Liver (tissue), 9 donors: ENCODE measurements around the gene CD6. TPM values are rescaled to one million over a fixed set of nuclear protein-coding genes. Genes with fewer than 3 reads are reported as not detected.

Source experiments
- DNase-seq: peaks from one replicate; pipeline ENCODE4 v3.0.0-alpha.2; 2017; ENCODE audit warnings: low spot score
- H3K27ac ChIP-seq, 2 donors: one replicate each; pipeline ENCODE4 v1.7.0; 2013; ENCODE audit warnings: inconsistent platforms in 2 of 2, low read length in 2 of 2, control low read depth in 1 of 2, low read depth in 1 of 2, mild to moderate bottlenecking in 1 of 2
- H3K27me3 ChIP-seq, 4 donors: one replicate each; pipeline versions ENCODE4 v1.6.1 to v1.7.0; 2013; ENCODE audit warnings: low read length in 3 of 4, inconsistent platforms in 1 of 4, mild to moderate bottlenecking in 1 of 4, moderate library complexity in 1 of 4; ENCODE audit not compliant: control insufficient read depth in 4 of 4, insufficient read depth in 4 of 4
- H3K36me3 ChIP-seq, 4 donors: one replicate each; pipeline versions ENCODE4 v1.6.1 to v1.7.0; 2013; ENCODE audit warnings: low read length in 3 of 4, mild to moderate bottlenecking in 3 of 4, low read depth in 1 of 4, moderate library complexity in 1 of 4; ENCODE audit not compliant: control insufficient read depth in 4 of 4, insufficient read depth in 3 of 4
- H3K4me1 ChIP-seq, 4 donors: one replicate each; pipeline versions ENCODE4 v1.6.1 to v1.7.0; 2013; ENCODE audit warnings: low read length in 3 of 4, mild to moderate bottlenecking in 3 of 4, moderate library complexity in 1 of 4; ENCODE audit not compliant: control insufficient read depth in 4 of 4, insufficient read depth in 4 of 4
- H3K4me3 ChIP-seq, 3 donors: one replicate each; pipeline versions ENCODE4 v1.6.1 to v1.7.0; 2013; ENCODE audit warnings: low read length in 3 of 3, control low read depth in 1 of 3, low read depth in 1 of 3, mild to moderate bottlenecking in 1 of 3
- H3K9ac ChIP-seq, 2 donors: one replicate each; pipeline ENCODE4 v1.7.0; 2013; ENCODE audit warnings: low read length in 2 of 2, mild to moderate bottlenecking in 2 of 2, moderate library complexity in 2 of 2, control low read depth in 1 of 2, low read depth in 1 of 2
- H3K9me3 ChIP-seq, 4 donors: one replicate each; pipeline versions ENCODE4 v1.6.1 to v1.7.0; 2013; ENCODE audit warnings: low read length in 3 of 4; ENCODE audit not compliant: control insufficient read depth in 4 of 4
- ATF3 ChIP-seq: IDR thresholded peaks from 2 replicates; pipeline ENCODE4 v1.6.1; 2016; ENCODE audit warnings: antibody characterized with exemption
- CTCF ChIP-seq: fragments of 150-350 bp; IDR thresholded peaks from 2 replicates; pipeline ENCODE4 v1.5.1; 2017; ENCODE audit warnings: improper control_type of control experiment, low read depth, low read length; ENCODE audit not compliant: missing input control
- EGR1 ChIP-seq, 2 donors: IDR thresholded peaks; 2 replicates each; pipeline ENCODE4 v1.6.1; 2016 to 2018; ENCODE audit warnings: antibody characterized with exemption in 2 of 2, low read depth in 2 of 2
- FOXA1 ChIP-seq: IDR thresholded peaks from 2 replicates; pipeline ENCODE4 v1.6.1; 2016; ENCODE audit warnings: antibody characterized with exemption
- FOXA2 ChIP-seq: IDR thresholded peaks from 2 replicates; pipeline ENCODE4 v1.6.1; 2016; ENCODE audit warnings: antibody characterized with exemption
- GABPA ChIP-seq, 2 donors: IDR thresholded peaks in 1 of 2; conservative IDR thresholded peaks in 1 of 2; 2 replicates each; pipeline ENCODE4 v1.6.1; 2016; ENCODE audit warnings: antibody characterized with exemption in 2 of 2, mild to moderate bottlenecking in 1 of 2, moderate library complexity in 1 of 2
- HNF4A ChIP-seq, 2 donors: conservative IDR thresholded peaks; 2 replicates each; pipeline ENCODE4 v1.6.1; 2016; ENCODE audit warnings: antibody characterized with exemption in 2 of 2, mild to moderate bottlenecking in 2 of 2
- HNF4G ChIP-seq: IDR thresholded peaks from 2 replicates; pipeline ENCODE4 v1.6.1; 2016; ENCODE audit warnings: antibody characterized with exemption
- JUND ChIP-seq, 2 donors: IDR thresholded peaks; 2 replicates each; pipeline ENCODE4 v1.6.1; 2016; ENCODE audit warnings: antibody characterized with exemption in 2 of 2
- MAX ChIP-seq: IDR thresholded peaks from 2 replicates; pipeline ENCODE4 v1.6.1; 2016; ENCODE audit warnings: antibody characterized with exemption
- NR2F2 ChIP-seq: IDR thresholded peaks from 2 replicates; pipeline ENCODE4 v1.6.1; 2016; ENCODE audit warnings: antibody characterized with exemption
- RAD21 ChIP-seq, 2 donors: IDR thresholded peaks; 2 replicates each; pipeline ENCODE4 v1.6.1; 2016; ENCODE audit warnings: antibody characterized with exemption in 2 of 2, mild to moderate bottlenecking in 2 of 2
- REST ChIP-seq: IDR thresholded peaks from 2 replicates; pipeline ENCODE4 v1.6.1; 2016; ENCODE audit warnings: antibody characterized with exemption, mild to moderate bottlenecking
- RXRA ChIP-seq, 2 donors: IDR thresholded peaks; 2 replicates each; pipeline ENCODE4 v1.6.1; 2017 to 2018; ENCODE audit warnings: antibody characterized with exemption in 2 of 2, mild to moderate bottlenecking in 1 of 2
- SP1 ChIP-seq: IDR thresholded peaks from 2 replicates; pipeline ENCODE4 v1.6.1; 2018; ENCODE audit warnings: antibody characterized with exemption, mild to moderate bottlenecking
- TAF1 ChIP-seq: conservative IDR thresholded peaks from 2 replicates; pipeline ENCODE4 v1.6.1; 2016; ENCODE audit warnings: antibody characterized with exemption, mild to moderate bottlenecking
- YY1 ChIP-seq: IDR thresholded peaks from 2 replicates; pipeline ENCODE4 v1.6.1; 2016; ENCODE audit warnings: antibody characterized with exemption, mild to moderate bottlenecking
- WGBS: extraction: QIAGEN DNeasy Blood & Tissue Kit; methylation state at CpG from one replicate; pipeline ENCODE4 v1.1.7; 2013; 5-methylcytosine and 5-hydroxymethylcytosine counted together
- polyA plus RNA-seq, 2 donors: library from polyadenylated mRNA; stranded (reverse) in 1 of 2; unstranded in 1 of 2; fragments of 200-250 nt in 1 of 2; fragments of >200 nt in 1 of 2; fragmentation: Nextera tagmentation in 1 of 2; extraction: Ambion mirVana in 1 of 2; gene quantifications; one replicate each; pipeline versions ENCODE4 v1.2.1 to v1.2.3, GENCODE V29; 2013 to 2015
- total RNA-seq, 2 donors: library from RNA; depleted of rRNA; stranded (reverse); fragments of >200 nt; gene quantifications; one replicate each; pipeline ENCODE4 v1.2.3, GENCODE V29; 2014
- TF ChIP-seq, protein P1 (sequence below): IDR thresholded peaks from 2 replicates; pipeline ENCODE4 v1.6.1; 2016; ENCODE audit warnings: antibody characterized with exemption
- donor health status: healthy.
- donor health status: healthy.
- donor health status: healthy.
- donor health status: healthy.
- donor health status: healthy.

Gene CD6
- total and polyA plus RNA-seq, 4 donors: 0.31 to 0.59 (median 0.45) TPM

DNA sequence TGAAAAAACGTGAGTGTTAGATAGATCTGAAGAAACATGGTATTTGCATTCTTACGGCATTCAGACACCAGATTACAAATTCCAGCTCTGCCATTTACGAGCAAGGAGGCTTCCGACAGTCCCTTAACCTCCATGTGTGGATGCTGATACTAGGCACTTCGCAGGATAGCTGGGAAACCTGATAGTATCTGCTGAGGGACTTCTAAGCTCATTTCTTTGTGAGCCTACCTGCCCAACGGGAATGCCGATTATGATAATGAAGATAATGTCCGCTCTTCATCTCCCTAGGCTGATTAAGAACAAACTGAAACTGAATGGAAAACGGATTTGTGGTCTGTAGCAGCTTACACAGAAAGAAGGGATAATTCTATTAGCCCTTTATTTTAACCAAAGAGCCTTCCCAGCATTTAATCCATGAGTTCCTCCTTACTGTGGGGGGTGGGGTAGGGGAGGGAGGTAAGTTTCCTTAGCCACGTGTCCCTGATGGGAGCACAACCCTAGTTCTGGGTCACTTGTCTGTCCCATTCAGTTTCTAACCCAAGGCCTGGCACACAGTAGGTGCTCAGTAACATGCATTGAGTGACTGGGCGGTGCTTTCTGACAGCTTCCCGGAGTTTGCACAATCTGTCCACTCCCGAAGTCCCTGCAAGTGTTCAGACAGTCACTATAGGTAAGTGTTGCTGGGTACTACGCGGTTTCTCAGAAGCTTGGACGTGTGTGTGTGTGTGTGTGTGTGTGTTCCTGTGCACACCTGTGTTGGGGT, 39.2 kb downstream of the CD6 start:
- DNase-seq: no peak
- Histone ChIP-seq H3K9ac (no peak overlapping the region), H3K27me3 (peaks cover 0 to 13% (median 5%) of the 10 kb centered on the region in 4 donors), H3K4me1 (peaks cover 2 to 14% (median 10%) of the 10 kb centered on the region in 4 donors), H3K27ac (no peak overlapping the region), H3K4me3 (no peak overlapping the region), H3K36me3 (no peaks in the 10 kb centered on the region), H3K9me3 (no peaks in the 10 kb centered on the region)
- 71% methylated on average over 16 of the region's 16 CpGs for WGBS
- no peak for TF ChIP-seq RXRA (IDR thresholded peaks at IDR 0.05)
- no peak for TF ChIP-seq ATF3
- TF ChIP-seq REST: no peak
- no peak for TF ChIP-seq EGR1 (IDR thresholded peaks at IDR 0.05; ENCODE audit: low read depth in 2 of 2)
- no peak for TF ChIP-seq CTCF
- TF ChIP-seq TAF1: no peak
- no peak for TF ChIP-seq FOXA2
- TF ChIP-seq HNF4G: no peak
- TF ChIP-seq SP1: no peak
- no peak for TF ChIP-seq HNF4A (conservative IDR thresholded peaks at IDR 0.05)
- no peak for TF ChIP-seq FOXA1
- no peak for TF ChIP-seq RAD21 (IDR thresholded peaks at IDR 0.05)
- no peak for TF ChIP-seq GABPA (IDR thresholded peaks at IDR 0.05 in 1 of 2, conservative IDR thresholded peaks at IDR 0.05 in 1 of 2)
- no peak for TF ChIP-seq YY1
- TF ChIP-seq, protein P1, sequence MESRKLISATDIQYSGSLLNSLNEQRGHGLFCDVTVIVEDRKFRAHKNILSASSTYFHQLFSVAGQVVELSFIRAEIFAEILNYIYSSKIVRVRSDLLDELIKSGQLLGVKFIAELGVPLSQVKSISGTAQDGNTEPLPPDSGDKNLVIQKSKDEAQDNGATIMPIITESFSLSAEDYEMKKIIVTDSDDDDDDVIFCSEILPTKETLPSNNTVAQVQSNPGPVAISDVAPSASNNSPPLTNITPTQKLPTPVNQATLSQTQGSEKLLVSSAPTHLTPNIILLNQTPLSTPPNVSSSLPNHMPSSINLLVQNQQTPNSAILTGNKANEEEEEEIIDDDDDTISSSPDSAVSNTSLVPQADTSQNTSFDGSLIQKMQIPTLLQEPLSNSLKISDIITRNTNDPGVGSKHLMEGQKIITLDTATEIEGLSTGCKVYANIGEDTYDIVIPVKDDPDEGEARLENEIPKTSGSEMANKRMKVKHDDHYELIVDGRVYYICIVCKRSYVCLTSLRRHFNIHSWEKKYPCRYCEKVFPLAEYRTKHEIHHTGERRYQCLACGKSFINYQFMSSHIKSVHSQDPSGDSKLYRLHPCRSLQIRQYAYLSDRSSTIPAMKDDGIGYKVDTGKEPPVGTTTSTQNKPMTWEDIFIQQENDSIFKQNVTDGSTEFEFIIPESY: no peak
- no peak for TF ChIP-seq MAX
- TF ChIP-seq NR2F2: no peak
- no peak for TF ChIP-seq JUND (IDR thresholded peaks at IDR 0.05)
